HG02763 (cell line): ENCODE measurements around the gene GABRA4.
A peak's percentile ranks its signal among the peaks of the same experiment; 100 is the strongest.

Experiments
- ATAC-seq: cut with Tn5 transposase; IDR thresholded peaks from one replicate; pipeline ENCODE4 v1.9.1; 2021; ENCODE audit warnings: mild to moderate bottlenecking, moderate library complexity; ENCODE audit not compliant: unreplicated experiment

Gene GABRA4

GRCh38 chr4:46979726-46980125, 13.7 kb downstream of the GABRA4 start:
- no peak for ATAC-seq

DNA sequence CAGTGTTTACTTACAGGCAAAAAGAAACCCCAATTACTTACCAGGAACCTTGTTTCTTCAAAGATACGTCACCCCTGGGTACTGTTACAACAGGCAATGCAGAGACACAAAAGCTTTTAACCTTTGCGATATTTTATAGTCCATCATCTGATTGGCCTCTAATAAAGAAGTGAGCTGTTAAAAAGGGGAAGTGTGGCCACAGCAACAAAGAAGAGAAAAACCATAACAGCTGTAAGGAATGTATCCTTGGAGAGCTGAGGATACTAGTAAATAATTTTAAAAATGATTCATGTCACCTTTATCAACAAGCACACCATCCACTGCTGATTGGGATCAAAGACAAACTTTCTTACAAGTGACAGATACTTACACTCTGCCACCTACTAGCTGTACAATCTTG, 14.1 kb downstream of the GABRA4 start:
- ATAC-seq: no peak

DNA sequence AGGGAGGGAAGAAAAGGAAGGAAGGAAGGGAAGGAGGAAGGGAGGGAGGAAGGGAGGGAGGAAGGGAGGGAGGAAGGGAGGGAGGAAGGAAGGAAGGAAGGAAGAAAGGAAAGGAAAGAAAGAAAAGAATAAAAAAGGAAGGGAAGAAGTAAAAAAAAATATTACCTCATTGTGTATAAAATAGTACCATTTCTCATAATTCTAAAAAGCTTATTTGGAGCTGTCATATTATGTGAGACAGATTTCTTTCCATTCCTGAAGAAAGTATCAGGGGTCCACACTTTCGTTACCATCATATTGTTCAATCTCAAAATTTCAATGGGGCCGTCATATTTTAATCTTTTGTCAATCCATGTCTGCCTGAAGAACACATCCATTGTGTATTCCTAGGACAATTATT, 16.1 kb downstream of the GABRA4 start:
- no peak for ATAC-seq

GRCh38 chr4:46975812-46976553, 17.4 kb downstream of the GABRA4 start:
- peak; percentile 52 for ATAC-seq

- no peak for ATAC-seq
Measured at GRCh38 chr4:46974891-46975543, 18.4 kb downstream of the GABRA4 start.

DNA sequence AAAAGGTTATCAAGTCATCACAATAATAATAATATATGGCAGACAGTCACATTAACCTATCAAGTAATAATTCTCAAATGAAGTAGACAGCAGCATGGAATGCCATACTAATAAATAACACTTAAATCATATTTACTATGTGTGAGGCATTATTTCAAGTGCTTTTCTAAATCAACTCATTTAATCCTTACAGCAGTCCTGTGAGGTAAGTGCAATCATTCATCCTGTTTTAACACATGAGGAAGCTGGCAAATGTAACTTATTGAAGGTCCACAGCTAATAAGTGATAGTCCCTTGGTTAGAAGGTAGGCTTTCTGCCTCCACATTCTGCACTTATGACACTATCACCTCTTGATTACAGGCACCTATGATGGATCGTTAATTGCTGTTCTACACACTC, 24.5 kb downstream of the GABRA4 start:
- ATAC-seq: no peak

DNA sequence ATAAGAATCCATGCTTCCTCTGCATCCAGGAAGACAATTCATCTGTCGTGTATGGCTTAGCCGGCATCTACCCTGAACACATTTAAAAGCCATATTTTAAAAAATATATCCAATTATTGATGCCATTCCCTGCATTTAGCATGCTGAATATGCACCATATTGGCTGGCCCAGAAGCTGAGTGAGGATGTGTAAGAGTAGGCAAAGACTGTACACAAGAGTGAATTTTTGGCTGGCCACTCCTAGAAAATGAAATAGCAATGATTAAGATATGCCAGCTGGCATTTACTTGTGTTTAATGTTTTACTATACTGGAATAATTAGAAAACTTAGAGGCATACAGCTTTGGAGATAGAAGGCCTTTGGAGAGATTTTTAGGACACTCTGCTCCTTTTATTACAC, 25.8 kb downstream of the GABRA4 start:
- no peak for ATAC-seq

GRCh38 chr4:46958742-46959488, 34.5 kb downstream of the GABRA4 start:
- no peak for ATAC-seq

- no peak for ATAC-seq
Measured at GRCh38 chr4:46956451-46956850, 36.9 kb downstream of the GABRA4 start.

- no peak for ATAC-seq
Measured at GRCh38 chr4:46955601-46956000, 37.8 kb downstream of the GABRA4 start.

GRCh38 chr4:46954643-46955042, 38.7 kb downstream of the GABRA4 start:
- ATAC-seq: no peak

DNA sequence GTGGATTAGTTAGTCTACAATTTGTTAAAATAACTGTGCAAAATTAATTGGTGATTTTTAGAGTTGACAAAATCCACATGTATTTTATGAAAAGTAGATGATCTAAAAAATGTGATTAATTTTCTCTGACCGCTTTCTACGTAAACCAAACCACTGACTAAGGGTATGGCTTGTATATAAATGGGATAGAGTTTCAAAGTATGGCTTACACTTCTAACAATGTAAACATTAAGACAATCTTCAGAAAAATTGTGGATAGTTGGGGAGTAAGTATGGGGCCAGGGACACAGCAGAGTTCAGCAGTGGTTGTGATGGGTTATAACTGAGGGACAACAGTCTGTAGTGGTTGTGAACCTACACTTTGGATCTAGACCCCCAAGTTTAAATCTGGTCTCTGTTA, 39.8 kb downstream of the GABRA4 start:
- no peak for ATAC-seq

DNA sequence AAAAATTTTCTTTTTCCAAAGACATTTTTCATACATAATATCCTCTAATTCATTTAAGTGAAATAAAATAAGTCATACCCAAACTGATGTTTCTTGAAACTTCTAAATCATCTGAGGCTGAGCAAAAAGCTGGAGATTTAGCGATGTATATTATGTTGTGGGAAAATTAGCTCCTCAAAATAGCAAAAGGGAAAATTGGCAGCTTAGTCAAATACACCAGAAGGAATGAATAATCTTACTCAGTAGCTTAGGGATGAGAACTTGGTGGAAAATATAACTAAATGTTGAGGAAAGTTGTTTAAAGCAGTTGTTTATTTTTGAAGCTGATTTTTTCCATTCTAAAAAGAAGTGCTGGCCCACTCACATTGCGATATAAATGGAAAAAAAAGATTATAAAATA, 40.9 kb downstream of the GABRA4 start:
- ATAC-seq: no peak

GRCh38 chr4:46950826-46951225, 42.6 kb downstream of the GABRA4 start:
- no peak for ATAC-seq

DNA sequence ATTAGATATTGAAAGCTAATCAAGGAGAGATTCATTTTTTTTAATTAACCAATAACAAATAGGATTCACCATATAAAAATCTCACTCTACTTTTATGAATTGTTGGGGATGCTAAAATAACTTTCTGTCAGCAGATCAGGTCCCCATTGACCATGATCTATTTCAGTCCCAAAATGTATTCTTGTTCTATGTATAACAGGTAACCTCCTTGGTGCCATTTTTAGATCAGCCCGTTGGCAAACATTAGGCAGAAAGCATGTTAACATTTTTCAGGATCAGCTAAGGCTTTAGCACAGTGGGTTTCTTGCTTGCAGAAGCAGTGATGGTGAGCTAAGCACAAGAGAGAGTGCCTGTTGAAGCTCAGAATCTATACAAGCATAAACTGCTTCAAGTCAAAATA, 43.6 kb downstream of the GABRA4 start:
- ATAC-seq: no peak

DNA sequence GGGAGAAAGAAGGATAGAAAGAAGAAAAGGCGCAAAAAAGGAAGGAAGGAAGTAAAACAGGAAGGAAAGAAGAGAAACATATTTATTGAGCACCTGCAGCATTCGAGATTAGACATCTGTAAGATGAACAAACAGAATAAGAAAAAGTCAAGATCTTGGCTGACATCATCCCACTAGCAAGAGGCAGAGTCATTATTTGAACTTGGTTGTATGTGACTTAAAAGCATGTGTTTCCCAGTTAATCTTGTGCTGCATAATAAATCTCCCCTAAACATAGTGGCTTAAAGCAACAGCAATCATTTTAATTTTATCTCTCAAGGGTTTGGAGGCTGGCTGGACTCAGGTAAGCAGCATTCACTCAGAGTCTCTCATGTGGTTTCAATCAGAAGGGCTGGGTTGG, 45.8 kb downstream of the GABRA4 start:
- ATAC-seq: no peak

GRCh38 chr4:46946919-46947536, 46.4 kb downstream of the GABRA4 start:
- ATAC-seq: no peak

DNA sequence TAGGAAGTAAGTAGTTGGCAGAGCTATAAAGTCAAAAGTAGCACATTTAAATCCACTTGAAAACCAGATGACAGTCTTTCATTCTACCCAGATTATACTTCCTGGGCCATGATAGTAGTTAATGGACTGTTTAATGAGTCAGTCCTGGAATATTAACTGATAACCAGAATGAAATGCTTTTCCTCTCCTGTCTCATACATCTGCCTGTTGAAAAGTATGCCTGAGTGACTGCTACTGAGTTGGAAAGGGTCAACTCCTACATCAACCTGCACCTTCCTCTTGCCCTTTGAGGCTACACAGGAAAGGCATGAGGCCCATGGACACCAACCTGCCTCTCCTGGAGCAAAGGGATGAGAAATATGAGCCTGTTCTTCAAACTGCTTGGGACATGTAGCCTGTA, 48.3 kb downstream of the GABRA4 start:
- ATAC-seq: no peak

DNA sequence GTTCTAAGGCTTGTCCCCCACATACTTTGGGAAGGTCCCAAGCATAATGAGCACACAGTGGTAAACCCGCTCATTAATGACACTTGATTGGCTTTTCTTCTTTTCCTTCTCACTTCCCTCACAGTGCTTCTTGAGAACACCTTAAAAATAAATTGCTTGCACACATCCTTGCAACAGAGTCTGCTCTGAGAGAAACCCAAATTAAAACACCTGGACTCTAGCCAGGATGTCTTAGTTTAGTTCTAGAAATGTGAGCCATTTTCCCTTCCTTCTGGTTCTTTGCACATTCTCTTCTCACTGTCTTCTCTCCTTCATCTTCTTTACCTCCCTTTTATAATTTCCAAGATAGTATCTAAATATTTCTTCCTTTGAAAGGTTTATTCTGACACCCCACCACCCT, 49.0 kb downstream of the GABRA4 start:
- no peak for ATAC-seq

DNA sequence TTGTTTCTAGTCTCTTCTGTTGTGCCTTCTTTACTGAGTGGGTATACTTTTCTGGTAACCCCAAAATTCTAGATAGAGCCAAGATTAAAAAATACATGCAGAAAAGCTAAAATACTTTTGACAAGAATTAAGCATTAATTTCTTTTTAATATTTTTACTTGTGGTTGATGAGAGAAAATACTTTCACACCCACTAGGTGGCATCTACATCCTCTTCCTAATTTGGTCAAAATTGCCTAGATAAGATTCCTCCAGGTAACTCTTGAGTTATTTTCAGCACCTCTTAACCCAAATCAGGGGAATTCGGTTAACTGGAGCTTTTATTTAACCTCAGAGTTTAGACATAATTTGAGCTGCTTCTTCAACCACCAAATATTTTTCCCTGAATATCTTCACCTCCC, 55.9 kb downstream of the GABRA4 start:
- ATAC-seq: no peak

DNA sequence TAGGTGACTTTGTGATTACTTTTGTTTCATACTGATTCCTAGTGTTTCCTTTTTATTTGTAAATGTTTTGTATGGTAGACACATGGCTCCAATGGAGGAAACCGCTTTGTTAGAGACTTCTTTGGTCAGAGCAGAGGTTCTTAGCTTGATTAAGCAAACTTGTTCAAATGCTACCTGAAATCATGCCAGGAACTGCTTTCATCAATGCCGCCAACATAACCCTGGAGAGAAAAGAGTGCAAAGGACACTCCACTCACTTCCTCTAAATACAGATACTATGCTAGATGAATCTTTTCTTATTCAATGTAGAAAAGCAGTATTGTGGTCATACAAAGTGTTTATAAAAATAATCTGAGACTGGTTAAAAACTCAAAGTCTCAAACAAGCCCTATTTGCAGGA, 58.7 kb downstream of the GABRA4 start:
- no peak for ATAC-seq

GRCh38 chr4:46933686-46934085, 59.7 kb downstream of the GABRA4 start:
- no peak for ATAC-seq
